Measurements from ENCODE around the gene SC5D.

The SC5D gene

DNA sequence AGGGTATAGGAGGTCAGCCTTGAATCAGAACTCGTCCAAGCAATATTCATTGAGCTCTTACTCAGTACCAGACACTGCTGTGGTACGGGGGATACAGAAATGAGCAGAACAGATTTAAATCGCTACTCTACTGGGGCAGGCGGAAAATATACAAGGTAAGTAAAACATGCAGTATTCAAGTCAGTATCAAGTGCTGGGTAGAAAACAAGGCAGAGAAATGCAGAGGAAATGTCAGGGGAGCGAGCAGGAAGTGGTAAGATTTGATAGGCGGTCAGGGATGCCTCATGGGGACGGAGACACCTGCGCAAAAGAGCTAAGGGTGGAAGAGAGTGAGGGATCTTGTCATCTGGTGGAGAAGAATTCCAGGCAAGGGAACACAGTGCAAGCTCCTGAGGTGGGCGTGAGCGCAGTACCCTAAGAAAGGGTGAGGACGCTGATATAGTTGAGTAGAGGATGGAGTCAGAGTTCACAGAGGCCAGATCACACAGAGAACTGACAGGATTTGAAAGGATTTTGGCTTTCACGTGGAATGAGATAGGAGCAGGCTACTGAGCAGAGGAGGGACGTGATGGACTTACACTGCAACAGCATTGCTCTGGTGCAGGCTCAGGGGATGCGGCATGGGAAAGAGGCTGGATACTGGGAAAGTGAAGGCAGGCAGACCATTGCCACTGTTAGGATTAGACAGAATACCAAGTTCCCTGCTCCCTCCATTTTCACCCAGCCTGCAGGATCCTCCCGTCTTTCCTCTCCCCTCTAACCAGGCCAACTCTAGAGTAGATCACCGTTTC, 35.8 kb downstream of the SC5D start:
- no peak for DNase-seq

DNA sequence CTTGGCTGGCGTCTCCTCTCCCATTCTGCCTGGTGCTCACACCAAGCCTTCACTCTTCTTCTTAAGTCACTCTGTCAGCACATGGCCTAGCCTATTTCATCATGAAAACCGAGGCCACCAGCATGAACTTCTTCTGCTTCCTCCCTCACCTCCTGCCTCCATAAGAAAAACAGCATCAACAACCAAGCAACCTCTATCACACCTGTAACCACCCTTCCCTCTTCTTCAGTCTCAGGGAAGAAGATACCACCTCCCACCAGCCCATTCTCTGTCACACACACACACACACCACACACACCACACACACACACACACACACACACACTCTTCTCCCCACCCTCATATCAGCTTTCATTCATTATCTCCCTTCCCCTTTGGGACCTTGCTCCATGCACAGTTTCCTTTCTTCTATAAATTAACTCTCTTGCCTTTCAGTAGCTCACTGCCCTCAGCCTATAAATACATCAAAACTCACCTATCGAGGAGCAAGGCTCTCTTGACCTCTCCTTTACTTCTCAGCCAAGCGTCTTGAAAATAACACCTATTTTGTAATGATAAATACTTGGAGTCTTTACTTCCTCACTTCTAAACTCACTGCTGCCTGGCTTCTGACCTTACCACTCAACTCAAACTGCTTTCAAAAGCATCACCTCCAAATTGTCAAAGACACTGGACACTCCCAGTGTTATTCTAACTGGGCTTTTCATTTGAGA, 36.6 kb downstream of the SC5D start:
- no peak for DNase-seq

DNA sequence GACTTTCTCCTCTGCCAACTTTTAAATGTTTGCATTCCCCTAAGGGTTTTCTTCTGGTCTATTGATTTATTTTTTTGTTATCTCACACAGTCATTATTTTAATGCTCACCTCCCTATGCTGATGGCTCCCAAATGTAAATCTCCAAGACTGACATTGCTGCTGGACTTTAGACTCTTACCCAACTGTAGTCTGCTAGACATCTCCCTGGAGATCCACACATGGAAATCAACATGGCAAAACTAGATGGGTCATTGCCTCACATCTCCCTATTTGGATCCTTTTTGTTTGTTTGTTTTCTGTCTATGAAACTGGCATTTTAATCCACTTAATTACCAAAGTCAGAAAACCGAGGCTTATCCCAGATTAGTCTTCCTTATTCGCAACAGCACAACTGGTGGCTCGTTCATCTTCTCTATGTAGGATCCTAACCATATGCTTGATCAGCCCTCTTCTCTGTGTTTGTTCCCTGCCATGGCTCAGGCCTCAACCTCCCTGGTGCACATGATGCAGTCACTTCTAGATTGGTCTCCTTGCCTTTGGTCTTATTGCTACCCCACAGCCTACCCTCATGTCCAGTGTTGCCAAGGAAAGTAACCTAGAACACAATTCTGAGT, 37.3 kb downstream of the SC5D start:
- DNase-seq = no peak

DNA sequence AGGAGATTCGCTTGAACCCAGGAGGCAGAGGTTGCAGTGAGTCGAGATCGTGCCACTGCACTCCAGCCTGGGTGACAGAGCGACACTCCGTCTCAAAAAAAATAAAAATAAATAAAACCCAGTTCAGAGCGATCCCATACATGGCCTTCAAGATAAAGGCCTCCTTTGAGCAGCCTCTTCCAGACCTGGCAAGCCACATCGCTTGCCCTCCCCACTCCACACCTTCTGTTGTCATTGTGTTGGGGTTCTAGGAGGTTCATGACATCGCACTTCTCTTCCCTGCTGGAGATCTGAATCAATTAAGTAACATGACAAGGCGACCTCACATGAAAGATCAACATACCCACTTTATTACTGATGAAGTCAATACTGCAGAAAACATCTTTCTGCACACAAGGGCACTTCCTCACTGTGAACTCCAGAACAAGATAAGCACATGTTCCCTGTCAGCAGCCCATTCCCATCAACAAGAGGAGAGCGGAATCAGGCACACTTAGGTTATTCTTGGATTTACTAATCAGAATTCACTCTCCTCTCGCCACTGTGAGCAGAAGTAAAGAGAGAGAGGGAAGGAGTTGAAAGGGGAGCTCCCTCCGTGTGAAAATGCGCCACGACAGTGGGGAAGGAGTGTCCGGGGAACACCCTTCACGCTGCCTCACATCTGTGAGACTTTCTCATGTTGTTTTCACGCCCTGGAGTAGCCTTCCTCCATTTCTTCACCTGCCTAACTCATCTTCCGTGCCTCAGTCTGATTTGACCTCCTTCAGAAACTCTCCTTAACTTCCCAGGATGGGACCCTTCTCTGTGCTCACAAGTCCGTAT, 38.3 kb downstream of the SC5D start:
- DNase-seq = no peak

DNA sequence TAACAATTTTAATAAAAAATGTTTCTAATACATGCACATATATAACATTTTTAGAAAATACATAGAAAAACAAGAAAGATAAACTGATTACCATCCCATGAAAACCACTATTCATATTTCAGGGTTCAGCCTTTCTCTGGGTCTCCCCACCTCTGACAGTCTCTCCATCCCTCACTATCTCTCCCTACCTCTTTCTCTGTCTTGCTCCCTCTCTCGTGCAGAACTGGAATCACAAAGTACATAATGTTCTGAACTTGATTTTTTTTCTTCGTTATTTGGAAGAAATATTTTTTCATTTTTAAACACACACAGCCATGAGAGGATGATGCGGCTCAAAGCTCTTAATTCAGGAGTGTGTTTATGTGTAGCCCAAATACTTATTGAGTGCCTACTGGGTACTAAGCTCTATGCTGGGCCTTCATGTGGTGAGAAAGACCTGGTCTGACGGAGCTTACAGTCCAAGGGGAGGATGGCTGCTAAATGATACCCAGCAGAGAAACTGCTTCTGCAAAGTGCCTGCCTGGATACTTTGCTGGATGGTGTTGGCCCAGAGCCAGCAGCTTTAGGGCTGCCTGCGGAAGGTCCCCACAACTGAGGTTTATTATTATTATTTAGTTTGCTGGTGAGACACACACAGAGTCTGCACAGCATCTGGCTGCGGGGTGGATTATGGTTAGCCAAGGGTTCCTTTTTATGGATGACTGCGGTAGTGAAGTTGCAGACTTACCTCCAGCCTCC, 42.6 kb downstream of the SC5D start:
- DNase-seq = no peak

DNA sequence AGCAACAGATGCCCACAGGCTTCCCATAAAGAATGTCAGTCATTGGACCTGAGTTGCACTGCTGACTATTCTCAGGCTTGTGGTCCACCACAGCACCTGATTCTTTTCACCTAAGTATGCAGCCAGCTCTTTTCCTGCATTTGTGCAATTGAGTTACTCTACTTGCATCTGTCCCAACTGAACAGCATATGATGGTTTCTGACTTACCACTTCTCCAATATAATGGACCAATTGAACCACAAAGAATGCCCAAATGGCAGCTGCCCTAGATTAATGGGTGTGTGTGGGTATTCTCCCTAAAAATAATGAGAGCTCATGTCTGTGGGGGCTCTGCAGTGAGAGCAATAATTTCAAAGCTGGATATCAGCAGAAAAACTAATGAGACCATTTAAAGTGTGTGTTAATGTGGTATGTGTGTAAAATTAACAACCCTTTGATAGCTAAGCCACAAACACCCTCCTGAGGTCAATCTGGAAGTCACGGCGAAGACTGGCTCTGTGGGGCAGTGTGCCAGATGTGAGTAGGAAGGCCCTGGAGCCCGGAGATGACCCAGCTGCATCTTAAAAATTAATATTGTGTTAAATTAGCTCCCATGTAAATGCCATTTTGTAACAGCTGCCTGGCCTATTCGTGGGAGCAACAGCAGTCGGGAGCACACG, 43.8 kb downstream of the SC5D start:
- no peak for DNase-seq

DNA sequence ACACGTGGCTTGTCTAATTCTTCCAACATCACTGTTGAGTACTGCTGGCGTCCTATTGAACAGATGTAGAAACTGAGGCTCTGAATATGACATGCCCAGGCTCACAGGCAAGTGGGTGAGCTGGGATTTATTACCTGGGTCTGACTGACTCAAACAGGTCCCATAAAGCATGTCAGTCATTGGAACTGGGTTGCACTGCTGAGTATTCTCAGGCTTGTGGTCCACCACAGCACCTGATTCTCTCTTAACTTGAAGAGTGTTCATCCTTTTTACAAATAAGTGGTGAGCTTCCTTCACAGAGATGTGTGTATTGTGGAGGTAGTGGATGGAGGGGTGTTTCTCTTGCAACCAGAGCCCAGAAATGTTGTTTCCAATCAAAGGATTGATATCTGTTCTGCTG, 44.5 kb downstream of the SC5D start:
- no peak for DNase-seq

DNA sequence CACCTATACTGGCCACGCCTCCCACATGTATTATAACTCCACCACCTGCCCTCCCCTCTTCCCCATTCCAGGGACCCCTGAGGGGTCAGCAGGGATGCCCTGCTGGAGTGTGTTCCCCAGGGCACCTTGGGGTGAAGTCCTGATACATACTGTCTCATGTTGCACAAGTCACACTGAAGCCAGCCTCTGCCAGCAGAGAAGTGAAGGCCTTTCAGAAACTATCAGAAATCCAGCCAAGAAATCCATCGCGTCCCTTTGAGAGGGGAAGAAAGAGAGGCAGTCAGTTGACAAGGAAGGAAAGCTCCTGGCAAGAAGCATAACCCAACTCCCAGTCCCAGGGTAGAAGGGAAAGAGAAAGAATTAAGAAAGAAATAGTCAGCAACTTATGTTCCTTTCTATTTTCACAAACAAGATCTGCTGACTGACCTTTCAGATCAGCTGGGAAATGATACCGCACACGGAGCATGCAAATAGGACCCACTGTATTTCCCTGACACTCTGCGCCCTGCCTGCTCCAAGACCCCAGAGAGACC, 45.2 kb downstream of the SC5D start:
- DNase-seq = peak in 8 of 56 donors; percentile 3 to 20 (median 12)

DNA sequence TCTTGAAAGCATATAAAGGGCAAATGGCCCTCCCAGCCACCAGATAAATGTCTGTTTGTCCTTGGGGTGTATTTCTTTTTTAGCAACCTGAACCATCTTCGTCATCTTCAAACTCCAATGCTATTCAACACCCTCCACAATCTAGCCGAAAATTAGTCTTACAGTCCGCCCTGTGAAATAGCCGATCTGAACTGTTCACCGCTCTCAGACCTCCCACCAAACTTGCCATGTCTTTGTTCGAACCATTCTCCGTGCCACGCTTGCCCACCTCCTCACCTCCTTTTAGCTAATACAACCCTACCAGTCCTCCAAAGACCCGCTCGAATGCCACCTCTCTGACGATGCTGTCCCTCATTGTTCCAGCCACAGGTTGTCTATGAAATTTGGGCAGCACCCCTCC, 46.0 kb downstream of the SC5D start:
- no peak for DNase-seq

DNA sequence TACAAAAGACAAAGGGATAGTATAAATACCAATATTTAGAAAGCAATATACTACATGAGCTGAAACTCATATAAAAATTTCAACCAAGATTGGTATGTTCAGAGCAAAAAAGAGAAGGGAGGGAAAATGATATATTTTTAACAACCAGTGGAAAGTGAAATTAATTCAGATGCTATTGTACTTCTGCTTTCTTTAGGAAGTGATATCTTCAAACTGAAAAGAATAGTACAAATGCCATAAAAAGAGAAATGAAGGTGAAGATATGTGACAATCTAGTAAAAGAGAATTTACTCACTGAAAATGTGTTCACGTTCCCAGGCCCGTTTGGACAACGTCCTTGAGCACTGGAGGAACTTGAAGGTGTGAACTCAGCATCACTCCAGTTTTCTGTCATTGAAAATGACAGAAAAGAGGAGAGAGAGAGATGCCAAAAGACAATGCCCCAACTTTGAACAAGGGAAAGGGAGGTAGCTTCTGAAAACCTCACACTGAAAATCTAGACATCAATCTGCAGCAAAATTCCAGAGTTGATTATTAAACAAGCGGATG, 47.5 kb downstream of the SC5D start:
- no peak for DNase-seq

DNA sequence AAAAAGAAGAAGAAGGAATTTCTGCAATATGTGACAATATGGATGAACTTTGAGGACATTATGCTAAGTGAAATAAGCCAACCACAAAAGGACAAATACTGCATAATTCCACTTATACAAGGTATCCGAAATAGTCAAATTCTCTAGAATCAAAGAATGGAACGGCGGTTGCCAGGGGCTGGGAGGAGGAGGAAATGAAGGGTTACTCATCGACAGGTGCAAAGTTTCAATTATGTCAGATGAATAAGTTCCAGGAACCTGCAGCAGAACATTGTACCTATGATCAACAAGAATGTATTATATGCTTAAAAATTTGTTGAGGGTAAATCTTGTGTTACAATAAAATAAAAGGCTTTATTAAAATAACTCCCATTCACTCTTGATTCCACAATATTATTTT, 49.0 kb downstream of the SC5D start:
- DNase-seq = no peak

DNA sequence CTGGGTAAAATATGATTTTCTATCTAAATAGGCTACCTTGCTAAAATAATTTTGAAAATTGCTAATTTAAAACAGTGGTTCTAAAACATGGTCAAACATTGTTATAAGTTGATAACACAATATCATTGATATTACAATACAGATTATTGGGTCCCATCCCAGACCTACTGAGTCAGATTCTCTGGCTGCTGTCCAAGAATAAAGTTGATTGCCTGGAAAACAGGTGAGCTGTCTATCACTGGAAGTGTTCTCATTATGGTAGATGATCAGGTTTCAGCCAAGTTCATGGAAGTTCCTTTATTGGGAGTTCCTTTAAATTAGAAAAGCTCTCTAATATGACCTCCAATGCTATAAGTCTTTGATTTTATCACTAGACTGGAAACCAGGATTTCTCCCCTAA, 52.3 kb downstream of the SC5D start:
- no peak for DNase-seq

DNA sequence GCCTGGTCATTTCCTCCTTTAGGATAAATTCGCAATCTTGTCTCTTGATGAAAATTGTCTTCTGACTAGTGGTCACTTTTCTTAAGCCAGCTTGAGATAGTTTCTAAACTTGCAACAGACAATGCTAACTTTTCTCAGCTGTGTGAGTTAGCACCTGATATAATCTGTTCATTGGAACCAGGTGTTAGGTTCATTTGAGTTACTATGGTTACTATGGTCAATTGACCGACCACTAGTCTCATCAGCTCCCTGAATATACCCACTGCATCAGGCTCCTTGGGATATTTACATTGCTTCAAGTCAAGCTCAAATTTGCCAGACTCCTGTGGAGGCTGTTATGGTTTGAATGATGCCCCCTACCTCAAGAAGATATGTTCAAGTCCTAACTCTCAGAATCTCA, 54.5 kb downstream of the SC5D start:
- DNase-seq = no peak

DNA sequence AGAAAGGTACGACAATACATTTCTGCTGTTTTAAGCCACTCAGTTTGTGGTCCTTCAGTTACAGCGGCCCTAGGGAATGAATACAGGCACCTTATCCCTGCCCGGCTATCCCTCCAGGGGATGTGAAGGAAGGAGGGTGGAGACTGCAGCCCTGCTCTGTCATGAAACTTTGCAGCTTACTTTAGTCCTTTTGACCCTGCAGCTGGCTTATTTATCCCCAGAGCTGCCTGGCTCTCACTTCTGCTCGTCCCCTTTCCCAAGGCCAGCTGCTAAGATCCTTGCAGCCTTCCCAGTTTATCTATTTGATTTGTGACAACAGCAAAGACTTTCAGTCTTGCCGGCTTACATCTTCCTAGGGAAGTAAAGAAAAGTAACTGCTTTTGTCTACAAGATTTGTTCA, 55.2 kb downstream of the SC5D start:
- no peak for DNase-seq

DNA sequence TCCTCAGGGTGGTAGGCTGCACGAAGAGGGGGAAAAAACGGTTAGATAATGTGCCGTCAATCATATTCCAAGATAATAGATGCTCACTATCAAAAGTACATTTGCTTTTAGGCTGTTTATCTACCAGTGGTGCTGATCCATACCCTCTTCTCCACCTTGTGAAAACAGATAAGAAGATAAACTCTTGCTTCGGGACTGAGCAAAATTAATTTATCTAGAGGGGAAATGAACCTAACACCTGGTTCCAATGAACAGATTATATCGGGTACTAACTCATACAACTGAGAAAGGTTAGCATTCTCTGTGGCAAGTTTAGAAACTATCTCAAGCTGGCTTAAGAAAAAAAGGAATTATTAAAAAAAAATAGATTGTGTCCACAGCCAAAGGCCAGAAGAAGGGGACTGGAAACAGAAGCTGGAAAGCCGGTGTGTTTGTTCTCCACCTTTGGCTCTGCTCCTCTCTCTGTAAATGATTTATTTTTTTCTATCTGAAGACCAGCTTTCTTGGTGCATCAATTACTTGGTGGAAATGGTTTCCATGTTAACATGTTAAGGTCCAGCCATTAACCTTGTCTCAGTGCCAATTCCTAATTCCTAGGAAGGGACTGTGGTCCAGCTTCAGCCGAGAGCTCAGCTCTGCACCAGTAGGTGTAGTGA, 55.8 kb downstream of the SC5D start:
- no peak for DNase-seq

DNA sequence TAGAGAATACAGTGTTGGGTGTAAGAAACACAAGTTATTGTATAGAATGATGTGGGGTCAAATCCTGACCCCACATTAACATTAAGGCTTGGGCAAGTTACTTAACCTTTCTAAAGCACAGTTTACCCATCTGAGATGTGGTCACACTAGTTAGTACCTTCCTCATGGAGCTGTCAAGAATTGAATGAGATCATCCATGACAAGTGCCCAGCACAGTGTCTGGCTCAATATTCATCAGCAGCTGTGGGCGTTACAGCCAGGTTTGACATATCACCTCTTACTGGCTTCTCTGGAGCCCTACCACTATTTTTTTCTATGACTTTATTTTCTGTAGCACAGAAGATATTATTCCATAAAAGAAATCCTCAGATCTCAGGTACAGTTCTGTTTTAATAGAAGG, 57.2 kb downstream of the SC5D start:
- DNase-seq = no peak

DNA sequence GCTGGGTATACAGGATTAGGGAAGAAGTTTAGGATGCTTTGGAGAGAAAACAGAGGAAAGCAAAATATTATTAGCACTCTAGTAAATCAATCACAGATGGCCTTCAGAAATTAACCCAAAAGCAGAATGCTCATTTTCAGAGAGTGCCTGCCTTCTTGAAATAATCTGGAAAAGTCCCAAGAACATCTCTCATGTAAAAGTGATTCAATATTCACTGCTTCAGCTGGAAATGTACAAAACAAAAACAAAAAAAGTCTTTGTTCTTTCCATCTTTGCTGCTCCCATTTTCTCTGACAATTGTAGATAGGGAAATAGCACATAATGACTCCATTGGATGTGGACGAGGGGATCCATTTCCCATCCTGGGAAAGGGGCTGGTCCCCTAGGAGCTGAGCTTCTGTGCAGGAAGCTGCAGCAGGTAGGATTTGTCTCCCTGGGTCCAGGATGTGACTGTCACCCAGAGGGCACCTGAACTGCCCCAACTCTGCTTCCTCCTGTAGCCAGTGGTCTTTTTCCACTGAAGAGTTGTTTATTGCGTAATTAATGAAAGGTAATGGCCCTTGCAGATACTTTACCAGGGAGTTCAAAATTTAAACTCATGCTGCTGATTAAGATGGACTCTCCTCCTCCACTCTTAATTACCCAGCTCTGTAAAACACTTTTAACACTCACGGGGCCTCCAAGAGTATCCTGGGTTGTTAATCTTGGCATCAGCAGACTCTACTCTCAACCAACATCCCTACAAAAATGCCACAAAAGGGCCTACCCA, 57.9 kb downstream of the SC5D start:
- peak in 1 of 56 donors; percentile 2 for DNase-seq

DNA sequence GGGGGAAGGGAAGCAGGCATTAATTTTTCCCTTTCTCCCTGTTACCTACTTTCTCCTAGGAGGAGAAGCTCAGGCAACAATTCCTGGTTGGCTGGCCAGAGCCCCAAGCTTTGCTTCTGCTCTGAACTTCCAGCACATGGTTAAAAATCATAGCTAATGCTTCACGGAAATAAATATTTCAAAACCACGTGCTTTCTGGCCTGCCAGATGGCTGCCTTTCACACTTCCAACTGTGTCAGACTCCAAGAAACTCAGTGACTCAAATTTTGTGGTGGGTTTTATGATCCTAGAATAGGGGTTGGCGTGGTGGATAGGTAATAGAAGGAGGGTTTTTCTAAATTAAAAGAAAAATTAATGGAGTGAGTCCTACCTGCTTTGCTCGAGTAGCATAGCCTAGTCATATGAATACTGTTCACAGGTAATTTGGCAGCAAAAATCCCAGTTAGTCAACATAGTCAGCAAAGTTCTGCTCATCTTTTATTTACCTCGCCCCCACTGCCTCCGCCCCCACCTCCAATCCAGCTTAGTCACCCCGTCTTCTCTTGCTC, 58.6 kb downstream of the SC5D start:
- DNase-seq = no peak
